ENCODE results near the gene LMAN2L.

Gene LMAN2L

GRCh38 chr2:96692094-96692971 is 47.5 kb downstream of the LMAN2L start:
- no peak for TF ChIP-seq CTCF (IDR thresholded peaks at IDR 0.05; ENCODE audit: insufficient read depth, low read length, missing control alignments)
- no peak for DNase-seq (ENCODE audit: low read depth, low spot score)
- H3K4me3 ChIP-seq (ENCODE audit: low read depth, low read length): no peak overlapping the region
- ChIA-PET POLR2A (interaction anchor here (0.6 kb wide), 1 partner anchor 48 kb away, joined by 3 read pairs; no protein-coding TSS in a partner anchor), CTCF (interaction anchor here (1.6 kb wide), 1 partner anchor 11 kb away, joined by 4 read pairs; no protein-coding TSS in a partner anchor)

- DNase-seq (ENCODE audit: low read depth, low spot score): no peak
- TF ChIP-seq CTCF (IDR thresholded peaks at IDR 0.05; ENCODE audit: insufficient read depth, low read length, missing control alignments): no peak
- POLR2A ChIA-PET: no interaction called here
- CTCF ChIA-PET: no interaction called here
- H3K4me3 ChIP-seq (ENCODE audit: low read depth, low read length): no peak overlapping the region
These were observed 48.7 kb downstream of the LMAN2L start for GRCh38 chr2:96691022-96691612.

- POLR2A ChIA-PET: no interaction called here
- CTCF ChIA-PET: no interaction called here
- TF ChIP-seq CTCF (IDR thresholded peaks at IDR 0.05; ENCODE audit: insufficient read depth, low read length, missing control alignments): no peak
These were observed 49.4 kb downstream of the LMAN2L start for GRCh38 chr2:96690306-96691021.

GRCh38 chr2:96689431-96689991 is 50.4 kb downstream of the LMAN2L start:
- no peak for TF ChIP-seq CTCF (IDR thresholded peaks at IDR 0.05; ENCODE audit: insufficient read depth, low read length, missing control alignments)
- ChIA-PET CTCF (no interaction called here), POLR2A (no interaction called here)
- DNase-seq (ENCODE audit: low read depth, low spot score): no peak
- no peak overlapping the region for H3K4me3 ChIP-seq (ENCODE audit: low read depth, low read length)

More at GRCh38 chr2:96690306-96691021, 49.4 kb downstream of the LMAN2L start:
- no peak overlapping the region for H3K4me3 ChIP-seq (ENCODE audit: low read depth, low read length)
- no peak for DNase-seq (ENCODE audit: low read depth, low spot score)

GRCh38 chr2:96688649-96689430 is 51.0 kb downstream of the LMAN2L start:
- ChIA-PET POLR2A (no interaction called here), CTCF (no interaction called here)
- no peak for DNase-seq (ENCODE audit: low read depth, low spot score)
- H3K4me3 ChIP-seq (ENCODE audit: low read depth, low read length): no peak overlapping the region
- no peak for TF ChIP-seq CTCF (IDR thresholded peaks at IDR 0.05; ENCODE audit: insufficient read depth, low read length, missing control alignments)
